Glutamatergic neuron (in vitro differentiated cells): Measurements from ENCODE around the gene NAV3. TPM values are rescaled to one million over a fixed set of nuclear protein-coding genes. Genes with fewer than 3 reads are reported as not detected.
A peak's percentile ranks its signal among the peaks of the same experiment; 100 is the strongest.

Source experiments
- DNase-seq: peaks from one replicate; pipeline ENCODE4 v3.0.0; 2022
- H3K27ac Mint-ChIP-seq: one replicate; pipeline ENCODE4 v1.8.0; 2020; ENCODE audit warnings: mild to moderate bottlenecking, mixed read lengths, inconsistent platforms; ENCODE audit not compliant: unreplicated experiment
- H3K27me3 Mint-ChIP-seq: one replicate; pipeline ENCODE4 v1.8.0; 2020; ENCODE audit warnings: mild to moderate bottlenecking, moderate library complexity, mixed read lengths, inconsistent platforms; ENCODE audit not compliant: unreplicated experiment
- H3K36me3 Mint-ChIP-seq: one replicate; pipeline ENCODE4 v1.8.0; 2020; ENCODE audit warnings: mild to moderate bottlenecking, mixed read lengths, inconsistent platforms; ENCODE audit not compliant: unreplicated experiment
- H3K4me1 Mint-ChIP-seq: one replicate; pipeline ENCODE4 v1.8.0; 2020; ENCODE audit warnings: mild to moderate bottlenecking, low read depth, mixed read lengths, inconsistent platforms; ENCODE audit not compliant: unreplicated experiment
- H3K4me3 Mint-ChIP-seq: one replicate; pipeline ENCODE4 v1.8.0; 2020; ENCODE audit warnings: mild to moderate bottlenecking, mixed read lengths, inconsistent platforms; ENCODE audit not compliant: unreplicated experiment
- H3K9me3 Mint-ChIP-seq: one replicate; pipeline ENCODE4 v1.8.0; 2020; ENCODE audit warnings: mild to moderate bottlenecking, moderate library complexity, mixed read lengths, inconsistent platforms; ENCODE audit not compliant: unreplicated experiment
- CTCF ChIP-seq: fragments of 200-600 bp; sonication (generic); IDR thresholded peaks from one replicate; pipeline ENCODE4 v1.5.0; 2021; ENCODE audit not compliant: partially characterized antibody, unreplicated experiment
- total RNA-seq: library from RNA; stranded (reverse); fragmentation: NEBNext Ultra II Directional; extraction: Animal tissue kit (Norgen Biotek cat#: 25700); gene quantifications from one replicate; pipeline ENCODE4 v1.2.1, GENCODE V29; 2021; ENCODE audit not compliant: unreplicated experiment

NAV3 gene
- total RNA-seq, 1 donor from 2014 or later: 13.6 TPM

DNA sequence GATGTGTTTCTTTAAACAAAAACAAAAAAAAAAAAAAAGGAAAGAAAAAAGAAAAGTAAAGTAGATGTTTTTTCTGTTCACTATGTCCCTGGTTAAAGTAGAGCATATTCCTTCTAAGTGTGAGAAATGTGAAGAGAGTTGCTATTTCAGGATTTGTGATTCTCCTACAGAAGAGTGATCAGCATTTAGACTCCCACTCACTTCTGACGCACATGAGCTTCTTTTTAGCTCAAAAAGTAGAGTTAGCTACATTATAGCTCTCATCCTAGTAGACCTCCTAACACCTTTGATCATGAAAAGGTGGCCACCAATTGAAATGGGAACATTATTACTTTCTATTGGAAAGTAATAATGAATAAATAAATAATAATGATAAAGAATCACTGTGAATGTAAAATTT, 368.2 kb downstream of the NAV3 start:
- Mint-ChIP-seq H3K4me1 (peaks cover 8% of the 10 kb centered on the region), H3K4me3 (no peak overlapping the region), H3K36me3 (no peaks in the 10 kb centered on the region), H3K27me3 (no peaks in the 10 kb centered on the region), H3K9me3 (no peaks in the 10 kb centered on the region), H3K27ac (no peak overlapping the region)
- no peak for TF ChIP-seq CTCF
- no peak for DNase-seq

- TF ChIP-seq CTCF: no peak
- Mint-ChIP-seq H3K4me3 (no peak overlapping the region), H3K27me3 (no peaks in the 10 kb centered on the region), H3K27ac (no peak overlapping the region), H3K36me3 (no peaks in the 10 kb centered on the region), H3K9me3 (no peaks in the 10 kb centered on the region), H3K4me1 (peaks cover 11% of the 10 kb centered on the region)
- no peak for DNase-seq
Observed at GRCh38 chr12:78199926-78200325, 369.2 kb downstream of the NAV3 start.

DNA sequence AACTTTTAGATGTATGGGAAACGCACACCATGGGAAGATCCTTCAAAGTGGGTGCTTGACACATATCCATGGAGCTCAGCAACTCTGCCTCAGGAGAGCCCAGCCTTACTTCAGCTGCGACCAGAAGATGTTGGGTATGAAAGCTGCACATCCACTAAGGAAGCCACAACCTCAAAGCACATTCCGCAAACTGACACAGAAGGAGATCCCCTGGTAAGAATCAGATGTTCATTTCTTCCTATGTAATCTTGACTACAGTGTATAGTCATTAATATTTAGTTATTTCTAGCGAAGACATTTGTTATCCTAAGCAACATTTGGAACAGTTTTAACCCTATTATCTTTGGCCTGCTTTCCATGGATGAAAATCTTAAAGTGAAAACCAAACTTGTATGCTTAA, 374.2 kb downstream of the NAV3 start:
- peaks cover 37% of the 10 kb centered on the region for H3K4me1 Mint-ChIP-seq
- peaks cover 7% of the 10 kb centered on the region for H3K9me3 Mint-ChIP-seq
- no peaks in the 10 kb centered on the region for H3K36me3 Mint-ChIP-seq
- DNase-seq: no peak
- peaks cover 5% of the 10 kb centered on the region for H3K27me3 Mint-ChIP-seq
- no peak for TF ChIP-seq CTCF
- no peak overlapping the region for H3K4me3 Mint-ChIP-seq
- no peak overlapping the region for H3K27ac Mint-ChIP-seq

DNA sequence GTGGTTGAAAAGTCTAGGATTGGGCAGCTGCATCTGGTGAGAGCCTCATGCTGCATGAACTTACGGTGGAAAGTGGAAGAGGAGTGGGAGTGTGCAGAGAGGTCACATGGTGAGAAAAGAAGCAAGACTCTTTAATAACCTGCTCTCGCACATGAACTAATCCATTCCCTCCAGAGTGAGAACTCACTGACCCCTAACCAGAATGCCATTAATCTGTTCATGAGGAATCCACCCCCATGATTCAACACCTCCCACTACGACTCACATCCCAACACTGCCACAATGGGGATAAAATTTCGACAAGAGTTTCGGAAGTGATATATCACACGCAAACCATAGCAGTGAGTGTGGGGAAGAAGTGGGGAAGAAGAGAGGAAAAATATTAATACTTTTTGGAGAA, 377.4 kb downstream of the NAV3 start:
- Mint-ChIP-seq H3K9me3 (peaks cover 12% of the 10 kb centered on the region), H3K4me1 (peaks cover 56% of the 10 kb centered on the region), H3K27ac (peak overlapping the region; percentile 88), H3K36me3 (no peaks in the 10 kb centered on the region), H3K4me3 (peak overlapping the region; percentile 22), H3K27me3 (peaks cover 12% of the 10 kb centered on the region)
- no peak for TF ChIP-seq CTCF
- no peak for DNase-seq

- Mint-ChIP-seq H3K9me3 (peaks cover 12% of the 10 kb centered on the region), H3K27me3 (peaks cover 12% of the 10 kb centered on the region), H3K36me3 (no peaks in the 10 kb centered on the region), H3K4me1 (peaks cover 48% of the 10 kb centered on the region), H3K4me3 (peak overlapping the region; percentile 77), H3K27ac (peak overlapping the region; percentile 93)
- no peak for TF ChIP-seq CTCF
- DNase-seq: peak; percentile 81
Observed at GRCh38 chr12:78209846-78210505, 379.3 kb downstream of the NAV3 start.
